AG20443 (cell line): ENCODE results near the gene MCMBP.
A peak's percentile ranks its signal among the peaks of the same experiment; 100 is the strongest.
"Not testable (repeated sequence)": the region's sequence is repeated elsewhere in the genome, so short reads cannot be mapped to it uniquely, and the experiment has no call there.

ENCODE experiments used
- DNase-seq: peaks from one replicate; pipeline ENCODE4 v3.0.0; 2012; ENCODE audit warnings: low spot score, mixed read lengths

MCMBP gene

GRCh38 chr10:119872610-119872859 lies at the start of gene MCMBP:
Gene MCMBP, minus strand, starts transcription at chr10:119872843. Its CDS starts 259 bp downstream, at chr10:119872584.
- DNase-seq = no peak

- no peak for DNase-seq
Observed at GRCh38 chr10:119919826-119920225, 47.2 kb upstream of the MCMBP start.

GRCh38 chr10:119919271-119919670 lies 46.6 kb upstream of the MCMBP start:
- DNase-seq = no peak

GRCh38 chr10:119917777-119918176 lies 45.1 kb upstream of the MCMBP start:
- no peak for DNase-seq

- DNase-seq = no peak
Observed at GRCh38 chr10:119910689-119911088, 38.0 kb upstream of the MCMBP start.

GRCh38 chr10:119908166-119908565 lies 35.5 kb upstream of the MCMBP start:
- no peak for DNase-seq

- DNase-seq = not testable (repeated sequence)
Observed at GRCh38 chr10:119907695-119908094, 35.1 kb upstream of the MCMBP start.

- no peak for DNase-seq
Observed at GRCh38 chr10:119903946-119904666, 31.5 kb upstream of the MCMBP start.

- no peak for DNase-seq
Observed at GRCh38 chr10:119898577-119898976, 25.9 kb upstream of the MCMBP start.

GRCh38 chr10:119896937-119897770 lies 24.5 kb upstream of the MCMBP start:
- peak; percentile 31 for DNase-seq

- DNase-seq = peak; percentile 69
Observed at GRCh38 chr10:119896061-119896655, 23.5 kb upstream of the MCMBP start.

- no peak for DNase-seq
Observed at GRCh38 chr10:119893845-119894427, 21.3 kb upstream of the MCMBP start.

- no peak for DNase-seq
Observed at GRCh38 chr10:119893074-119893473, 20.4 kb upstream of the MCMBP start.

- DNase-seq = peak; percentile 98
Observed at GRCh38 chr10:119892188-119893065, 19.8 kb upstream of the MCMBP start, which contains the start of gene SEC23IP. Gene SEC23IP, plus strand, starts transcription at chr10:119892730. Its CDS starts 53 bp downstream, at chr10:119892783.

- DNase-seq = not testable (repeated sequence)
Observed at GRCh38 chr10:119891849-119892187, 19.2 kb upstream of the MCMBP start.

- DNase-seq = not testable (repeated sequence)
Observed at GRCh38 chr10:119890307-119890706, 17.7 kb upstream of the MCMBP start.

- DNase-seq = not testable (repeated sequence)
Observed at GRCh38 chr10:119889201-119889600, 16.6 kb upstream of the MCMBP start.

- not testable (repeated sequence) for DNase-seq
Observed at GRCh38 chr10:119888715-119889114, 16.1 kb upstream of the MCMBP start.

- not testable (repeated sequence) for DNase-seq
Observed at GRCh38 chr10:119886070-119886469, 13.4 kb upstream of the MCMBP start.

- not testable (repeated sequence) for DNase-seq
Observed at GRCh38 chr10:119883901-119884611, 11.4 kb upstream of the MCMBP start.

- DNase-seq = no peak
Observed at GRCh38 chr10:119878524-119878923, 5.9 kb upstream of the MCMBP start.
